Measurements from ENCODE around the gene SOWAHC.

SOWAHC gene

GRCh38 chr2:109592905-109593304 is 21.3 kb upstream of the SOWAHC start:
- H3K4me1 ChIP-seq (ENCODE audit: control insufficient read depth, insufficient read depth, low read length) = no peaks in the 10 kb centered on the region
- ChIA-PET CTCF (no interaction called here), POLR2A (no interaction called here)
- TF ChIP-seq ZNF10 (tag by site-specific recombination; IDR thresholded peaks at IDR 0.05) = no peak
- TF ChIP-seq ZNF449 (tag by site-specific recombination; IDR thresholded peaks at IDR 0.05) = no peak
- no peak for TF ChIP-seq ZNF239 (tag by site-specific recombination; IDR thresholded peaks at IDR 0.05)
- TF ChIP-seq ZNF211 (tag by site-specific recombination; IDR thresholded peaks at IDR 0.05; ENCODE audit: low read depth) = no peak
- no peak for TF ChIP-seq ZNF37A (tag by site-specific recombination; IDR thresholded peaks at IDR 0.05)
- no peak for TF ChIP-seq KLF7 (tag by site-specific recombination; IDR thresholded peaks at IDR 0.05; ENCODE audit: borderline replicate concordance)
- TF ChIP-seq ZNF394 (tag by site-specific recombination; IDR thresholded peaks at IDR 0.05; ENCODE audit: borderline replicate concordance) = no peak
- no peak for TF ChIP-seq ZNF366 (tag by site-specific recombination; conservative IDR thresholded peaks at IDR 0.05)
- no peak for TF ChIP-seq HOXD13 (CRISPR knock-in tag; IDR thresholded peaks at IDR 0.05; ENCODE audit: borderline replicate concordance)
- no peak for TF ChIP-seq ZNF416 (tag by site-specific recombination; IDR thresholded peaks at IDR 0.05)
- TF ChIP-seq ZNF623 (tag by site-specific recombination; IDR thresholded peaks at IDR 0.05) = no peak
- no peak for TF ChIP-seq ZNF639 (tag by site-specific recombination; IDR thresholded peaks at IDR 0.05)
- TF ChIP-seq ZNF558 (tag by site-specific recombination; IDR thresholded peaks at IDR 0.05) = no peak
- TF ChIP-seq GFI1B (tag by site-specific recombination; IDR thresholded peaks at IDR 0.05) = no peak
- TF ChIP-seq TRIM28 (IDR thresholded peaks at IDR 0.05; ENCODE audit: borderline replicate concordance, low read length) = no peak
- H3K9me3 ChIP-seq (ENCODE audit: control insufficient read depth, insufficient read depth, low read depth, low read length) = no peaks in the 10 kb centered on the region
- H3K4me3 ChIP-seq (ENCODE audit: low read depth, low read length) = no peak overlapping the region
- no peaks in the 10 kb centered on the region; a peak in 1 of 3 replicates for H3K36me3 ChIP-seq (ENCODE audit: control insufficient read depth in 2 of 2, insufficient read depth in 1 of 2, low read length in 2 of 2)
- H3K27ac ChIP-seq (ENCODE audit: extremely low read depth, low read depth, low read length) = no peak overlapping the region

- POLR2A ChIA-PET = interaction anchor here (1.2 kb wide), 1 partner anchor 20 kb away, joined by 3 read pairs; the partner anchor contains the start of genes SEPTIN10 and SOWAHC
- Histone ChIP-seq H3K4me1 (ENCODE audit: control insufficient read depth, insufficient read depth, low read length) (no peaks in the 10 kb centered on the region), H3K9me3 (ENCODE audit: control insufficient read depth, insufficient read depth, low read depth, low read length) (no peaks in the 10 kb centered on the region), H3K36me3 (ENCODE audit: control insufficient read depth in 2 of 2, insufficient read depth in 1 of 2, low read length in 2 of 2) (no peaks in the 10 kb centered on the region; a peak in 1 of 3 replicates), H3K27ac (ENCODE audit: extremely low read depth, low read depth, low read length) (no peak overlapping the region), H3K4me3 (ENCODE audit: low read depth, low read length) (no peak overlapping the region)
- CTCF ChIA-PET = interaction anchor here (0.5 to 2.4 kb wide), 3 partner anchors 19 to 121 kb away, joined by 3 to 6 read pairs (median 3); no protein-coding TSS in a partner anchor
- TF ChIP-seq TRIM28 (IDR thresholded peaks at IDR 0.05; ENCODE audit: borderline replicate concordance, low read length) (peak; percentile 73; the same call in 1 of the 2 replicates), ZNF585B (tag by site-specific recombination; IDR thresholded peaks at IDR 0.05) (no peak), ZNF341 (tag by site-specific recombination; IDR thresholded peaks at IDR 0.05; ENCODE audit: low read depth) (0 out of 2 replicates have a peak, but pooled peaks have one; percentile 10), SETDB1 (IDR thresholded peaks at IDR 0.05; ENCODE audit: insufficient read length, low read length) (peak; percentile 17), YY1 (tag by site-specific recombination; IDR thresholded peaks at IDR 0.05) (no peak), ZNF513 (tag by site-specific recombination; IDR thresholded peaks at IDR 0.05) (no peak), EGR2 (tag by site-specific recombination; IDR thresholded peaks at IDR 0.05; ENCODE audit: low read depth) (no peak), ZNF624 (tag by site-specific recombination; IDR thresholded peaks at IDR 0.05) (no peak), ZXDB (tag by site-specific recombination; IDR thresholded peaks at IDR 0.05) (no peak), ZNF391 (tag by site-specific recombination; IDR thresholded peaks at IDR 0.05; ENCODE audit: borderline replicate concordance, low read depth) (no peak), ZNF792 (tag by site-specific recombination; IDR thresholded peaks at IDR 0.05) (no peak), ZSCAN30 (tag by site-specific recombination; IDR thresholded peaks at IDR 0.05) (no peak), ZNF596 (tag by site-specific recombination; IDR thresholded peaks at IDR 0.05) (no peak), TSHZ1 (tag by site-specific recombination; IDR thresholded peaks at IDR 0.05; ENCODE audit: borderline replicate concordance) (no peak)
Measured at GRCh38 chr2:109594246-109594885, 19.8 kb upstream of the SOWAHC start.

All from HEK293 (cell line).